Mononuclear cell (primary cell): ENCODE results near the gene VSTM4. TPM values are rescaled to one million over a fixed set of nuclear protein-coding genes. Genes with fewer than 3 reads are reported as not detected.

Experiments used
- total RNA-seq: library from RNA; depleted of rRNA; stranded (reverse); fragments of >200 nt; gene quantifications from one replicate; pipeline ENCODE4 v1.2.3, GENCODE V29; 2012

VSTM4 gene
- total RNA-seq, 1 donor, result 0.10 TPM

Other genes with a start within 250 kb of the VSTM4 start
- gene LRRC18, start 175.7 kb downstream of the VSTM4 start, total RNA-seq, result not detected
- not detected for gene FAM170B, start 18.5 kb upstream of the VSTM4 start, total RNA-seq
- gene TMEM273, start 72.9 kb upstream of the VSTM4 start, total RNA-seq, result 3.5 TPM
- not detected for gene C10orf71, start 183.6 kb upstream of the VSTM4 start, total RNA-seq